OCI-LY3 (cell line): ENCODE data around the gene NFIA.

ENCODE experiments used
- CTCF ChIP-seq: fragments of 200-600, 300-600 bp; sonication (generic); IDR thresholded peaks from 2 replicates; pipeline ENCODE4 v1.5.1; 2014; ENCODE audit warnings: antibody characterized with exemption, low read length, low read depth
- EZH2phosphoT487 ChIP-seq: fragments of 200-600 bp; shearing (Covaris generic); IDR thresholded peaks from 2 replicates; pipeline ENCODE4 v1.6.1; 2018; ENCODE audit warnings: antibody characterized with exemption, mixed run types, low read depth

DNA sequence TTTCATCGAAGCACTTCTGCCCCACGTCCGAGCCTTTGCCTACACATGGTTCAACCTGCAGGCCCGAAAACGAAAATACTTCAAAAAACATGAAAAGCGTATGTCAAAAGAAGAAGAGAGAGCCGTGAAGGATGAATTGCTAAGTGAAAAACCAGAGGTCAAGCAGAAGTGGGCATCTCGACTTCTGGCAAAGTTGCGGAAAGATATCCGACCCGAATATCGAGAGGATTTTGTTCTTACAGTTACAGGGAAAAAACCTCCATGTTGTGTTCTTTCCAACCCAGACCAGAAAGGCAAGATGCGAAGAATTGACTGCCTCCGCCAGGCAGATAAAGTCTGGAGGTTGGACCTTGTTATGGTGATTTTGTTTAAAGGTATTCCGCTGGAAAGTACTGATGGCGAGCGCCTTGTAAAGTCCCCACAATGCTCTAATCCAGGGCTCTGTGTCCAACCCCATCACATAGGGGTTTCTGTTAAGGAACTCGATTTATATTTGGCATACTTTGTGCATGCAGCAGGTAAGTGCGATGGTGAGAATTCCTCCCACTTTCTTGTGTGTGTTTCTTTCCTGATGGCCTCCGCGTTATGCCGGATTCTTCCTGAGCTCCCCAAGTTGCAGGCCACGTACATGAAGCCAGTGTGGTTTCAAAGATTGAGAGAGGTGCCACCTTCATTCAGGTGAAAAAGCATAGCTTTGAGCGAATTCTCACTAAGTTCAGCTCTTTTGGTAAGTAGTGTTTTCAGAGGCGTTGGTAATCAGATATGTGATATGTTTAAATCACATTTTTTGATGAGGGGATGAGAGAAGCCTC, 6.0 kb downstream of the NFIA start:
- TF ChIP-seq CTCF (no peak), EZH2phosphoT487 (no peak)
